BE2C (cell line): ENCODE data around the gene PAFAH1B1.

Experiments used
- DNase-seq: peaks from one replicate; pipeline ENCODE4 v3.0.0-alpha.2; 2020
- H3K27me3 ChIP-seq: fragments of 250-450 bp; sonication (Bioruptor Pico); 2 replicates; pipeline ENCODE4 v1.5.1; 2020; ENCODE audit warnings: mild to moderate bottlenecking
- H3K36me3 ChIP-seq: fragments of 250-450 bp; sonication (Bioruptor Pico); 2 replicates; pipeline ENCODE4 v1.5.1; 2020; ENCODE audit warnings: mild to moderate bottlenecking
- H3K4me1 ChIP-seq: fragments of 250-450 bp; sonication (Bioruptor Pico); 2 replicates; pipeline ENCODE4 v1.5.1; 2020
- H3K4me3 ChIP-seq: 2 replicates; pipeline ENCODE4 v1.5.1; 2011; ENCODE audit warnings: low read depth, low read length
- H3K9me3 ChIP-seq: fragments of 250-450 bp; sonication (Bioruptor Pico); 2 replicates; pipeline ENCODE4 v1.5.1; 2020
- TF ChIP-seq, protein P1 (sequence below): IDR thresholded peaks from 2 replicates; pipeline ENCODE4 v1.5.1; 2012; ENCODE audit warnings: mild to moderate bottlenecking, low read depth, low read length

Gene PAFAH1B1

DNA sequence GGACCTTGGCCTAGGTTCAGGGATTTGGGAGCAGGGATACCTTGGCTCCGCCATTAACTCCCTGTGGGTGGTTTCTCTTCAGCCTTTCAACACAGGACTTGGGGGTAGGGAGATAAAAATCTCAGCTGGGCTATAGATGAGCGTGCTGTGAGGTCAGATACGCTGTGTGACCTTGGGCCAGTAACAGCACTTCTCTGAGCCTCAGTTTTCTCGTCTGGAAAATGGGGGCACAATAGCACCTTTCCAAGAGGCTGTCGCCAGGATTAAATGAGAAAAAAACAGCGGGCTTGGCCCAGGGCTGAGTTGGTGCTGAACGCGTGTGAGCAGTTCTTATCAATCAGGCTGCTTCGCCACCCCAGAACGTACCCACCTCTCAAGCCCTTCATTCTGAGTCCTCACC lies 138.4 kb downstream of the PAFAH1B1 start:
- H3K36me3 ChIP-seq, result no peaks in the 10 kb centered on the region
- no peak for DNase-seq
- H3K9me3 ChIP-seq, result no peaks in the 10 kb centered on the region
- H3K4me1 ChIP-seq, result no peaks in the 10 kb centered on the region
- TF ChIP-seq, protein P1, sequence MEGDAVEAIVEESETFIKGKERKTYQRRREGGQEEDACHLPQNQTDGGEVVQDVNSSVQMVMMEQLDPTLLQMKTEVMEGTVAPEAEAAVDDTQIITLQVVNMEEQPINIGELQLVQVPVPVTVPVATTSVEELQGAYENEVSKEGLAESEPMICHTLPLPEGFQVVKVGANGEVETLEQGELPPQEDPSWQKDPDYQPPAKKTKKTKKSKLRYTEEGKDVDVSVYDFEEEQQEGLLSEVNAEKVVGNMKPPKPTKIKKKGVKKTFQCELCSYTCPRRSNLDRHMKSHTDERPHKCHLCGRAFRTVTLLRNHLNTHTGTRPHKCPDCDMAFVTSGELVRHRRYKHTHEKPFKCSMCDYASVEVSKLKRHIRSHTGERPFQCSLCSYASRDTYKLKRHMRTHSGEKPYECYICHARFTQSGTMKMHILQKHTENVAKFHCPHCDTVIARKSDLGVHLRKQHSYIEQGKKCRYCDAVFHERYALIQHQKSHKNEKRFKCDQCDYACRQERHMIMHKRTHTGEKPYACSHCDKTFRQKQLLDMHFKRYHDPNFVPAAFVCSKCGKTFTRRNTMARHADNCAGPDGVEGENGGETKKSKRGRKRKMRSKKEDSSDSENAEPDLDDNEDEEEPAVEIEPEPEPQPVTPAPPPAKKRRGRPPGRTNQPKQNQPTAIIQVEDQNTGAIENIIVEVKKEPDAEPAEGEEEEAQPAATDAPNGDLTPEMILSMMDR, result no peak
- no peak overlapping the region for H3K4me3 ChIP-seq
- H3K27me3 ChIP-seq, result no peaks in the 10 kb centered on the region

DNA sequence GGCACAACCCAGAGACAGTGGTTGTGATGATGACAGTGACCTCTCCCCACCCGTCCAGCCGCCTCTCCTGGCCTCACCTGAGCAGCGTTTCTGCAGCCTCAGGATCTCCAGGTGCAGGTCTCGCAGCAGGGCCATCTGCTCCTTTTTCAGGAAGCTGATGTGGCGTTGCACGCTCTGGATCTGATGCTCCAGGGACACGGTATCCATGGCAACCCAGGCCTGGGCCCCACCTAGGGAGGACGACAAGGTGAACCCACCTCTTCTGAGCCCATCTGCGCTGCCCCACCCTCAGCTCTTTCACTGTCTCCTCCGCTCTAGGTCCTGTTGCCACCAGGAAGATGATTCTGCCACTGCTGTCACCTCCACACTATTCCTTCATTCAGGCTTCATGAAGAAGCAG lies 141.5 kb downstream of the PAFAH1B1 start:
- TF ChIP-seq, protein P1, result no peak
- no peak overlapping the region for H3K4me3 ChIP-seq
- no peak for DNase-seq

More for the DNA sequence above, 141.5 kb downstream of the PAFAH1B1 start:
- H3K4me1 ChIP-seq, result no peaks in the 10 kb centered on the region
- H3K36me3 ChIP-seq, result no peaks in the 10 kb centered on the region
- H3K27me3 ChIP-seq, result no peaks in the 10 kb centered on the region
- H3K9me3 ChIP-seq, result no peaks in the 10 kb centered on the region
